ENCODE data around the gene RCE1. TPM values are rescaled to one million over a fixed set of nuclear protein-coding genes. Genes with fewer than 3 reads are reported as not detected.

Gene RCE1
- total and polyA plus RNA-seq, 2 experiments from 2014 or later: 19.8 to 41.4 TPM

- H3K36me3 ChIP-seq (replicated peaks; ENCODE audit: insufficient read depth, low read depth): no peaks in the 10 kb centered on the region
These were observed 1.4 kb downstream of the RCE1 start for GRCh38 chr11:66844496-66845142.

GRCh38 chr11:66845143-66845875, 2.1 kb downstream of the RCE1 start:
- no peak for DNase-seq (ENCODE audit: low spot score)
- H3K4me3 ChIP-seq: no peak overlapping the region
- TF ChIP-seq EZH2phosphoT487 (IDR thresholded peaks at IDR 0.05; ENCODE audit: low read depth, severe bottlenecking, unreplicated experiment) (no peak), CTCF (IDR thresholded peaks at IDR 0.05; ENCODE audit: poor library complexity) (no peak), EZH2 (IDR thresholded peaks at IDR 0.05; ENCODE audit: borderline replicate concordance) (no peak)
- H3K79me2 ChIP-seq: peaks cover 37% of the 10 kb centered on the region
- no peak overlapping the region for H3K27ac ChIP-seq
- no peaks in the 10 kb centered on the region for H3K9me2 ChIP-seq (replicated peaks; ENCODE audit: insufficient read depth)
- no peak overlapping the region for H2AFZ ChIP-seq
- H3K36me3 ChIP-seq (replicated peaks; ENCODE audit: insufficient read depth, low read depth): no peaks in the 10 kb centered on the region
- H3K4me2 ChIP-seq: no peak overlapping the region
- no peaks in the 10 kb centered on the region for H3K27me3 ChIP-seq
- peaks cover 16% of the 10 kb centered on the region for H3K4me1 ChIP-seq (ENCODE audit: insufficient read depth)
- WGBS (ENCODE audit: low lambda C conversion rate, missing lambda C conversion rate): 95% methylated on average over 10 of the region's 15 CpGs
- H3K9me3 ChIP-seq (ENCODE audit: low read depth): no peaks in the 10 kb centered on the region
- H4K20me1 ChIP-seq (ENCODE audit: insufficient read depth, poor library complexity, severe bottlenecking): peaks cover 6% of the 10 kb centered on the region

More at GRCh38 chr11:66844496-66845142, 1.4 kb downstream of the RCE1 start:
- 93% methylated on average over 12 of the region's 12 CpGs for WGBS (ENCODE audit: low lambda C conversion rate, missing lambda C conversion rate)
- H2AFZ ChIP-seq: no peak overlapping the region
- H3K4me3 ChIP-seq: no peak overlapping the region
- TF ChIP-seq CTCF (IDR thresholded peaks at IDR 0.05; ENCODE audit: poor library complexity) (no peak), EZH2 (IDR thresholded peaks at IDR 0.05; ENCODE audit: borderline replicate concordance) (no peak), EZH2phosphoT487 (IDR thresholded peaks at IDR 0.05; ENCODE audit: low read depth, severe bottlenecking, unreplicated experiment) (no peak)
- H4K20me1 ChIP-seq (ENCODE audit: insufficient read depth, poor library complexity, severe bottlenecking): peaks cover 6% of the 10 kb centered on the region
- no peak for DNase-seq (ENCODE audit: low spot score)
- H3K27me3 ChIP-seq: no peaks in the 10 kb centered on the region
- H3K9me3 ChIP-seq (ENCODE audit: low read depth): no peaks in the 10 kb centered on the region
- H3K9me2 ChIP-seq (replicated peaks; ENCODE audit: insufficient read depth): no peaks in the 10 kb centered on the region
- H3K4me1 ChIP-seq (ENCODE audit: insufficient read depth): peaks cover 16% of the 10 kb centered on the region
- H3K4me2 ChIP-seq: peak overlapping the region; percentile 98
- no peak overlapping the region for H3K27ac ChIP-seq
- peaks cover 37% of the 10 kb centered on the region for H3K79me2 ChIP-seq

GRCh38 chr11:66845876-66846212, 2.6 kb downstream of the RCE1 start:
- DNase-seq (ENCODE audit: low spot score): no peak

More at GRCh38 chr11:66845876-66846212, 2.6 kb downstream of the RCE1 start:
- no peaks in the 10 kb centered on the region for H3K9me2 ChIP-seq (replicated peaks; ENCODE audit: insufficient read depth)
- H3K4me2 ChIP-seq: no peak overlapping the region
- no peak overlapping the region for H2AFZ ChIP-seq
- peaks cover 16% of the 10 kb centered on the region for H3K4me1 ChIP-seq (ENCODE audit: insufficient read depth)
- no peaks in the 10 kb centered on the region for H3K27me3 ChIP-seq
- 93% methylated on average over 9 of the region's 9 CpGs for WGBS (ENCODE audit: low lambda C conversion rate, missing lambda C conversion rate)
- no peaks in the 10 kb centered on the region for H3K9me3 ChIP-seq (ENCODE audit: low read depth)
- no peaks in the 10 kb centered on the region for H3K36me3 ChIP-seq (replicated peaks; ENCODE audit: insufficient read depth, low read depth)
- H3K4me3 ChIP-seq: no peak overlapping the region
- H4K20me1 ChIP-seq (ENCODE audit: insufficient read depth, poor library complexity, severe bottlenecking): peaks cover 6% of the 10 kb centered on the region
- TF ChIP-seq EZH2phosphoT487 (IDR thresholded peaks at IDR 0.05; ENCODE audit: low read depth, severe bottlenecking, unreplicated experiment): no peak
- no peak for TF ChIP-seq CTCF (IDR thresholded peaks at IDR 0.05; ENCODE audit: poor library complexity)
- TF ChIP-seq EZH2 (IDR thresholded peaks at IDR 0.05; ENCODE audit: borderline replicate concordance): no peak
- no peak overlapping the region for H3K27ac ChIP-seq
- H3K79me2 ChIP-seq: peaks cover 37% of the 10 kb centered on the region
